ENCODE data around the gene LDB3.

LDB3 gene

DNA sequence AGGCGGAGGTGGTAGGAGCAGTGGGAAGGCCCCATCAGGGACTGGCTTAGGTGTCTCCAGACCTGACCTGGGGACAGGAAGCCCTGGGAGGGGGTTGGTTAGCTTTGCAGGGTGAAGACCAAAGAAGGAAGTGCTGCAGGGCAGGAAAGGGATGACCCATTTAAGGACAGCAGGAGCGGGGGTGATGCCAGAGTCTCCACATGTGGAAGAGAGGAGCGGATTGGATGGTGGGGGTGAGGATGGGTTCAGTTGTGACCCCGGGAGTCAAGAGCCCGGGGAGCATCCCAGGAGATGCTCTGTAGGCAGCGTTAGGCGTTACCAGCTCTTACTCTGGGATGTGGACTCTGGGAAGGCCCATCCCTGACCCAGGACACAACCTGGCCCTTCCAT, 3.1 kb upstream of the LDB3 start:
- DNase-seq, result peak in 2 of 14 donors; percentile 49 to 56

DNA sequence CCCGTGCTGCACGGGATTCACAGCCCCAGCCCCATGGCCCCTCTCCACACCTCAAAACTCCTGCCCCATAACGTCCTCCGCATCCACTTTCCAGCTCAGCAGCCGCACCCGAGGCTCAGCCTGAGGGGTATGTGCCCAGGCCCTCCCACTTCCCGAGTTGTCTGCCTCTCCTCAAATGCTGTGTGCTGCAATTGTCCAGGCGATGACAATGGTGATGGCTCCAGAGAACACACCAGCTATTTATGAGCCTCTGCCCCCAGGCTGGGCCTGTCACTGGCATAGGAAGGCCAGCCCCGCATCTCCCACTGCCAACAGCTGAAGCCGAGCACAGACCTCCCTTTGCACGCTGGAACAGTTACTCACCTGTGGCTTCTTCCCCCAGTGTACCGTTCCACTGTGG, 2.4 kb upstream of the LDB3 start:
- peak in 13 of 14 donors; percentile 8 to 90 (median 74) for DNase-seq

DNA sequence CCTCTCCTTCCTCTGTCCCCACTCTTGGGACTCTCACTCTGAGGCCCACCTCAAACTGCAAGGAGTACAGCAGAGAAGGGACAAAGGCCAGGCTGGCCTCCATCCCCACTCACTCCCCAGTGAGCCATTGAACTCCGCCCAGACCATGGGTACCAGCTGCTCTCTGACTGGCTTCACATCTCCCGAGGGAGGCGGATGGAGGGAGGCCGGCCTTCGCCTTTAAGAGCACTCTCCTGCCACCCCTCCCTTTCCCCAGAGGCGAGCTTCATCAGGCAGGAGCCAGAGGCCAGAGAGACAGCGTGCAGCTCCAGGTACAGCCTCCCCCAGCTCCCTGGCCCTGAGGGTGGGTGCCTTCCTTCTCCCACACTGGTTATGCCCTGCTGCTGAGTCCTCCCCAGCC, 1.8 kb upstream of the LDB3 start:
- DNase-seq, result peak in 8 of 14 donors; percentile 33 to 73 (median 57)

DNA sequence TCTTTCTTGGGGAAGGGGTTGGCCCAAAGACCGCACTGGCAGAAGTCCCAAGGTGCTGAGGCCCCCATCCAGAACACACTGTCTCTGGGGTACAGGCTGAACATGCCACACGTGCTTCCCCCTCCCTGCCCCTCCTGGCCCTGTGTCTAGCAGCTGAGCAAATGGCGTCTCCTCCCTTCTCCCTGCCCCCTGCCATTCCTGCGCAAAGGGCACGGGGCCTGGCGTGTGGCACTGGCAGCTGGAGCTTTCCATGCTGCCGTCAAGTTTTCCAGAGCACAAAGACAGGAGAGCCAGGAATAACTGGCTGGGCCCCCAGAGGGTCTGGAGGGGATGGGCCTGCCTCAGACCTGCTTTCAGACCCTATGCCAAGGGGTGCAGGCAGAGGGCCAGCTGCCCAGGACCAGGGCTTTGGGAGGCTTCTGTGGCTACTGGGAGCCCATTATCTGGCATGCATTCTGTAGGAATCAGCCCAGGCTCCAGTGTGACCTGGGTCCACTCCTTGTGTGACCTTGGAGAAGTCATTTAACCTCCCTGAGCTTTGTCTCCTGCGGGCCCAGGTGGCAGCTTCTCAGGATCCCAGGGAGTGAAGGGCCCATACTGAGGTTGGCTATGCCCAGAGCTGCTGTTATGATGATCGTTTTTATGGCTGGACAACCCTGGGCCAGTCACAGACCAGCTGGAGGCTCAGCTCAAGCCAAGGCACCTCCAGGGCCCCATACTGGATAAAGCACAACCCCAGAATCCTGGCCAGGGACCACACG, 710 bp upstream of the LDB3 start:
- peak in 2 of 14 donors; percentile 43 to 52 for DNase-seq

DNA sequence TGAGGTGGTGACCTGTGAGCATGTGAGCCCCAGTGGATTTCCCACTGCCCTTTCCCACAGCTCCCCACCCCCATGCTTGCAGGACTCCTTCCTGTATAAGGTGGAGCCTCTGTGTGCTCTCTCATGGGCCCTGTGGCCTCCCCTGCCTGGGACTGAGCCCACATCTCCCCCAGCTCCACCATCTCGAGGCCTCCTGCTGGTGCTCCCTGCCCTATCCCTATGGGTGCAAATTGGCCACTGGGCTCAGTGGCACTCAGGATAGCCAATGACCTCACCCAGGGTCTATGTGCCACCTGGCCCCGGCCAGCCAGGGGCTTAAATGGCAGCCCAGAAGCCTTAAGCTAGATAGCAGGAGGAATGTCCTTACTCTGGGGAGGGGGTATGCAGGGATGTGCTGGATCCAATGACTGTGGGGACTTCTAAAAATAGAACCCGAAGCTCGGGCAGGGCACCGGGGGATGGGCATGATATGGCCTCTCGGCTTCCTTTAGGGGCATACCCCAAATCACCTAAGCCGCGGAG, 2.0 kb downstream of the LDB3 start:
- DNase-seq, result no peak

GRCh38 chr10:86670876-86671275, 2.6 kb downstream of the LDB3 start:
- no peak for DNase-seq

- no peak for DNase-seq
These were observed 3.1 kb downstream of the LDB3 start for GRCh38 chr10:86671419-86671818.

DNA sequence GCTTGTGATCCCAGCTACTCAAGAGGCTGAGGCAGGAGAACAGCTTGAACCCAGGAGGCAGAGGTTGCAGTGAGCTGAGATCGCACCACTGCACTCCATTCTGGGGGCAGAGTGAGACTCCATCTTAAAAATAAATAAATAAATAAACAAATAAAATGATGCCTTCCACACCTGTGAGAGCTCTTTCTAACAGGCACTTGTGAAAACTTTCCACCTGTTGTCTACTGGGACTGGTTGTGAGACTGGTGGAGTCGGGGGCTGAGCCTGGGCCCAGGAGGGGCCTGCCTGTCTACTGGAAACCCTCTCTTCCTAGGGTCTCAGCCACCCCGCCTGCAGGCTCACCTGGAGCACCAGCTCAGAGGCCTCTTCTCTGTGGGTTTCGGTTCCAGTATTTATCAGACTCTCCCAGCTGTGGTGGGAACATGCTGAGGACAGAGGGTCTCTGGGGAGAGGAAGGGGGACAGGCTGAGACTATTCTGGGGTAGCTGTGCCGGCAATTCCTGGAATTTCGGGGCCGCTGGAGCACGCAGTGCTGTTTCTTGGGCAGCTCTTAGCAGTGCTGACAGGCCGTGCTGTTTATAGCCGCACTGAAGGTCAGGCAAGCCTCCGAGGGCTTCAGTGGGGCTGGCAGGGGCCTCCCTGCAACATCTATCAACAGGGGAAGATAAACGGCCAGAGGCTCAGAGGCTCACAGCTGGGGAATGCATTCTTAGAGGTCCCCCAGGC, 3.8 kb downstream of the LDB3 start:
- DNase-seq, result no peak

- DNase-seq, result no peak
These were observed 5.0 kb downstream of the LDB3 start for GRCh38 chr10:86673216-86673826.

DNA sequence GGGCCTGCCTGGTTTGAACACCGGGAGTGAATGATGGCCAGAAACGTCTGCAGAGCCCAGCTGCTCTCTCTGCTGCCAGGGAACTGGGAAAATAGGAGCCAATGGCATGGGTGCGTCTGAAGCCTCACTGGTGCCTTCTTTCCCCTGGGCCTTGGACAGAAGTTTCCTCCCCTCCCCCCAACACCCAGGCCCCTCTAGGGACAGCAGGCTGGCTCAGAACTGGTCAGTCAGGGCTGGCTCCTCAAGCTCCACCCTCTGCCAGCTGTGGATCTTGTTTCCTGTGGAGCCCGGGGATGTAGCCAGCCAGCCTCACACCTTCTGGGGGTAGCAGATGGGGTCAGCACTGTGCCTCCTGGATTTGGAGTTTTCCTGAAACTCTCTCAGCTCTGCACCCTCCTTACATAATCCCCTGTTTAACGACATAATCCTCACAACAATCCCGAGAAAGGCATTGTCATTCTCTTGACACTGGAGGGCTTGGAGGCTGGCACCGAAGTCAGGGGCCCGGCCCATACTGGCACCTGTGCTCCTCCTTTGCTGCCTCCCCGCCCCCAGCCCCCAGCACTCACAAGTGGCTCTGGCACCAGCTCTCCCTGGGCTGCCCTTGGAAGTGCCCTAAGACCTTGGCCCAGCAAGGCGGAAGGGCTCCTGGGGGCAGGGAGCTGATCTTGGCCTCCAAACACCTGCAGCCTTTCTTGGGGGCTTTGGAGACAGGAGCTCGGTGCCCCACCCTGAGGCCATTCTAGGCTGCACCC, 5.7 kb downstream of the LDB3 start:
- peak in 6 of 14 donors; percentile 14 to 57 (median 28) for DNase-seq

DNA sequence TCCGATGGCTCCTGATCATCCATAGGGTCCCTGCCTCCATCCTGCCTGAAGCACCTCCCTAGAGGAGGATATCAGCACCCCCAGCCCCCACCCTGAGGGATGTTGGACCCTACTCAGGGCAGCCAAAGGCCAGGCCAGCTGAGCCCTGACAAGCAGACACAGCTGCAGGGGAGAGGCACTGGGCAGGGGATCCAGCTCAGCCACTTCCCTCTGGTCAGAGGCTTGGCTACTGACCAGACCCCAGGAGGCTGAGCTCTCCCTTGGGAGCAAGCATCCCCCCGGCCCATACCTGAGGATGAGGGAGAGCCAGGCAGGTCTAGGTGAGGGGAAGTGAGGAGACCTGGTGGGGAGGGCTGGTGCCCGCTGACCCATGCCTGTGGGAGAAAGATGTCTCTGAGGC, 6.6 kb downstream of the LDB3 start:
- DNase-seq, result peak in 2 of 14 donors; percentile 11 to 34

GRCh38 chr10:86677374-86677773, 9.1 kb downstream of the LDB3 start:
- DNase-seq, result no peak

- DNase-seq, result peak in 7 of 14 donors; percentile 18 to 44 (median 32)
These were observed 10.9 kb downstream of the LDB3 start for GRCh38 chr10:86678999-86679792.

GRCh38 chr10:86681047-86681446, 12.7 kb downstream of the LDB3 start:
- peak in 6 of 14 donors; percentile 16 to 63 (median 29) for DNase-seq

- DNase-seq, result no peak
These were observed 13.5 kb downstream of the LDB3 start for GRCh38 chr10:86681722-86682386.

- no peak for DNase-seq
These were observed 14.4 kb downstream of the LDB3 start for GRCh38 chr10:86682675-86683074.

DNA sequence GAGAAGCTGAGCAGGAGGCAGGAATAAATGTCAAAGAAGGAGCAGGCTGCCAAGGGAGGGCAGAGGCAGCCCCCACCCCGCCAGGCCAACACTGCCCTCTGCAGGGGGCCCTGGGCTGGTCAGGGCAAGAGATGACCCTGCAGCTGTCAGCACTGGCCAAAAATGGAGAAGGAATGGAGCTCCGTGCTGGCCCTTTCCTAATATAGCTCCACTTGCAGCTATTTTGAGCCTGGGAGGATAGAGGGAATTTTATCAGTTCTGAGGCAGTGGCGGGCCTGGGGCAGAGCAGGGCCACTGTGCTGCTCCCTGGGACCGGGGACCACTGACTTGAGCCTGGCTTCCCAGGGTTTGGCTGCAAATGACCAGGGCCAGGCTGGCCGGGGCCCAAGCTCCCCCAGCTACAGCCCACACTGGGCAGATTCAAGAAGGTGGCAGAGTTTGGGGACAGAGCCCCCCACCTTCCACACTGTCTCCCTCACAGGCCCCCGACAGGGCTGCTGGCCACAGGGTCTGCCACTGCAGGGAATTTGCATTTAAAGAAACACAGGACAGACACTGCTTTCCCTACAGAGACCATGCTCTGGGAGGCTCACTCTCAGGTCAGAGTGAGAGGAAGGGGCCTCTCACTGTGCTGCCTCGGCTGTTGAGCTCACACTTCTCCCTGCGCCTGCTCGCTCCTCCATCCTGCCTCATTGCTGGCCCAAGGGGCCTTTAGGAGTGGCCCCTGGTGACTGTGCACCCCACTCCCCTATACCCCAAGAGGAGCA, 16.2 kb downstream of the LDB3 start:
- DNase-seq, result peak in 2 of 14 donors; percentile 23 to 28

DNA sequence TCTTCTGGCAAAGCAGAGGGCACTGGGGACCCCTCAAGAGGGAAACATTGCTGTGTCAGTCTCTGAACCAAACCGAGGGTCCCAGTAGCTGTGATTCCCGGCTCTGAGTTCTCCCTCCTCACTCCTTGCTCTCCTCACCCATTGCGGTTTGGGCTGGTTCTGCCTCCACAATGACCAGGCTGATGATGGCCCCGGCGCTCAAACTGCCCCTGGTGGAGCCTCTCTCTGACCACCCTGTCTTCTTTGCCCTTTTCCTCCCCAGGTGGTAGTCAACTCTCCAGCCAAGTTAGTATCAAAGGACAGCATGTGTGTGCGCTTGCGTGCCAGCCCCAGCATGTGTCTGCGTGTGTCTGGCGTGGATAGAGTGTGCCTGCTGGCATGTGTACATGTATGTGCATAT, 17.1 kb downstream of the LDB3 start:
- no peak for DNase-seq

DNA sequence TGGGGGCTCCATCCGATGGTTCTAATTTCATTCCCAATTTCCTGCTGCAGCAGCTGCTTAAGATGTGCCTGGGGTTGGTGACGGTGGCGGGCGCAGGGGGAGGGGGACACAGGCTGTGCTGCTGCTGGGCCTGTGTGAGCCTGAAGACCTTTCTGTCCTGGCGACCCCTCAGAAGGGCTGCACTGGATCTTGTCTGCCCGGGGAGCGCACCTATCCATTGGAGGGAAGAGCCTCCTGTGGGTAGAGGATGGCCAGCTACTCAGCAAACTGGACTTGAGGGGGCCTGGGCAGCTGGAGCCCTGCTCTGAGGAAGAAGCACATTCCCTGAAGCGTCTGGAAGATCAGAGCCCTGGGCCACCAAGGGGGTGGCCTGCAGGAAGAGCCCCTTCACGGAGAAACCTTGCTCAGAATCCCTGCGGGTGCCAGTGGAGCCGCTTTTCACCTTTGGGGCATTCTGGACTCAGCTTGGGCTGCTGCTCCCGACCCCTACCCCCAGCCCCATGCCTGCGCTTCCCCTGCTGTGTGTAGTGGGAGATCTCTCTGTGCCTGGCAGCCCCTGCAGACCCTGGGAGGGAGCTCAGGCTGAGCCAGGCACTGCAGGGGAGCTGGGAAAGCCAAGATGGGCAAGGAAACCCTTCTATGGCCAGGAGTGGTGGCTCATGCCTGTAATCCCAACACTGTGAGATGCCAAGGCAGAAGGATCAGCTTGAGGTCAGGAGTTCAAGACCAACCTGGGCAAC, 17.8 kb downstream of the LDB3 start:
- no peak for DNase-seq
